Activated naive CD4-positive, alpha-beta T cell treated with anti-CD3 and anti-CD28 coated beads, Interleukin-2, amount 50 U/mL, for 16 hours (primary cell): ENCODE results near the gene CDC42EP5.
A peak's percentile ranks its signal among the peaks of the same experiment; 100 is the strongest.
"Not testable (repeated sequence)": the region's sequence is repeated elsewhere in the genome, so short reads cannot be mapped to it uniquely, and the experiment has no call there.

ENCODE experiments used
- DNase-seq: peaks from one replicate; pipeline ENCODE4 v3.0.0-alpha.2; 2020

The CDC42EP5 gene, protein sequence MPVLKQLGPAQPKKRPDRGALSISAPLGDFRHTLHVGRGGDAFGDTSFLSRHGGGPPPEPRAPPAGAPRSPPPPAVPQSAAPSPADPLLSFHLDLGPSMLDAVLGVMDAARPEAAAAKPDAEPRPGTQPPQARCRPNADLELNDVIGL

DNA sequence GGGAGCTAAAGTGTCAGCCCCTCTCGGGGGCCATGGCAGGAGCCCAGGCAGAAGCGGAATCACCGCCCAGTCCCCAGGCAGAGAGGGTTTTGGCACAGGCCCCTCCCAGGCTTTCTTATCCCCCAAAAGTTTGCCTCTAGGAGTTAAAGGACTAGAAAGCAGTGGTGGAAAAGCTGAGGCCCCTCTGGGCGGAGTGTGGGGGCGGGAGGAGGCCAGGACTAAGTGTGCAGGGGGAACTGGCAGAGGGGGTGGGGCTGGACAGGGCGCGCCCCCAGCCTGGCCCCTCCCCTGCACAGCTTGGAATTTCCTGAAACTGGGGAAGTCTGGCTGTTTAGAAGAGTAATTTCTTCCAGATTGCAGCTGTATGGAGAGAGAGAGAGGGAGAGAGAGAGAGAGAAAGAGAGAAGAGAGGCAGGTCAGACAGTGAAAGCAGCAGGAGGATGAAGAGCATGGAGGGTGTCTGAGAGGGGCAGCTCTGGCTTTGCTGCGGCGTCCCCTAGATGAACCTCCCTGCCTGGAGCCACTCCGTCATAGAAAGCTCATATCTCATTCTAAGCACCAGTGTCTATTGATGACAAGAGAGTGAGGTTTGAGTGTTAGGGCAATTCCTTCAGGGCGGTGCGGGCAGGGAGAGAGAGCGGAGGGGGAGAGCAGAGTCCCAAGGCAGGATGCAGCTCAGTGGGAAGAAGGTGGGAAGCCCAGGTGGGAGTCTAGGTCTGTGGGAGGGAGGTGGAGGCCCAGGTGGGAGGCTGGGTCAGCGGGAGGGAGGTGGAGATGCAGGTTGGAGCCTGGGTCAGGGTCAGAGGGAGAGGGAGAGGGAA is at the start of gene CDC42EP5:
Gene CDC42EP5 (minus strand): TSS at position 226 of the 821 bp plus-strand sequence. CDS start 7,749 bp downstream, outside the sequence.
- no peak for DNase-seq

DNA sequence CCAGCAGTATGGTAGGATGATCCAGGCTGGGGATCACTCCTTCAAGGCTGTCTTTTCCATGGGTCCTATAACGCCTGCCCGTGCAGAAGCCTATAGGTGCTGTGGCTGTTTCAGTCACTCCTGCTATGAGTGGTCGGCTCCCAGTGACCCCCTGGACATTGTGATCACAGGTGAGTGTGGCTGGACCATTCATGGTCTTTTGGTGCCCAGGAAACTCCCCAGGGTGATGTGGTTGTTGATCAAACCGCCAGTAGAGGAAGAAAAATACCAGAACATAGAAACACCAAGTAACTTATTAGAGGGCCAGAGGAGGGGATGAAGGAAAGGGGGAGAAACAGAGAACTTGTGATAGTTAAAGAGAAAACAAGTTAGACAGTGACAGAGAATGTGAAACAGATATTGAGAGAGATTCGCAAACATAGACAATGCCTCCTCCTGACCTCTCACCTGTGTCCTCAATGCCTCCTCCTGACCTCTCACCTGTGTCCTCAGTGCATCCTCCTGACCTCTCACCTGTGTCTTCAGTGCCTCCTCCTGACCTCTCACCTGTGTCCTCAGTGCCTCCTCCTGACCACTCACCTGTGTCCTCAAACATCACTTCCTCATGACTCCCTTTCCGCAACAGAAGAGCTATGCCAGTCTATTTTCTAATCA is 48.9 kb upstream of the CDC42EP5 start:
- DNase-seq, result no peak

DNA sequence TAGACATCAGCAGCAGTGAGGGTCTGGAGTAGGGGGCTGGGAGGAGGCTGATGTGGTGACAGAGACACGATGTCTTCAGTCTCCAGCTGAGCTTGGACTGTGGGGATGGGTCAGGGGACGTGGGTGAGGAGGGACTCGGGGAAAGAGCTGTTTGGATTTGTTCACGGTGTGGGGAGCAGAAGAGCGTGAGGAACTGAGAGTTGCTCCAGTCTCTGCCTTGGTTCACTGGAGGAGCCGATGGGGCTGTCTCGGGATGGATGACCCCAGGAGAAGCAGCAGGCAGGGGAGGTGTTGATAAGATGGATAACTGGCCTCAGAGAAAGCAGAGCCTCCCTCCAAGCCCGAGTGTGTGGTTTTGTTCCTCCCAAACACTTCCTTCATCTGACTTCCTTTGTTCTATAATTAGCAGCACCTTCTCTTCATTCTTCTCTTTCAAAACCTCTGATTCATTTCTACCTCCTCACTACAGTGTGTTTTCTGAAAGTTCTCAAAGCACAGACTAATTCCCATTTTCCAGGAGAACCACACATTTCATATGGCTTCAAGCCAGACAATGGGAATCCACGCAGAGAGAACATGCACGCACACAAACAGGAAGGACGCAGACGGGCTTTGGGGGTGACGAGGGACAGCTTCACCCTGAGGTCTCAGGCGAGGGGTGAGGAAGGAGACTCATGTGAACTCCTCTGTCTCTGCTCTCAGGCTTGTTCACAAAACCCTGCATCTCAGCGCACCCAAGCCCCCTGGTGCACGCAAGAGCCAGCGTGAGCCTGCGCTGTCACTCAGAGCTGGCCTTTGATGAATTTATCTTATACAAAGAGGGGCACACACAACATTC is 48.1 kb upstream of the CDC42EP5 start:
- DNase-seq, result peak; percentile 17

DNA sequence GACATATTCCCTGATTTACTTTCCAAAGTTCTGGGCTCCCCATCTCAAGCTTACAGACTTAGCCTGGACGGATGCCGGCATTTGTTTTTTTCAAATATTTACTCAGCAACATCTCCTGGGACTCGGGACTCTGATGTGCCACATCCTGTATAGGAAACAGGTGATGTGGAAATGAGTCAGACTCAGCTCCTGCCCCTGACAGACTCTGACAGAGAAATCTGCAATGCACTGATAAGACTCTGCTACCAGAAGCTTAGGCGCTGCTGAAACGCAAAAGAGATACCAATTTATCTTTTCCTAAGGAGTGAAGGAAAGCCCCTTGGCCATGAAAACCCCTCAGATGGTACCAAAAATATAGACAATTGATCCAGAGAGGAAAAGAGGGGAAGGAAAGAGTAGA is 45.7 kb upstream of the CDC42EP5 start:
- DNase-seq, result peak; percentile 16

DNA sequence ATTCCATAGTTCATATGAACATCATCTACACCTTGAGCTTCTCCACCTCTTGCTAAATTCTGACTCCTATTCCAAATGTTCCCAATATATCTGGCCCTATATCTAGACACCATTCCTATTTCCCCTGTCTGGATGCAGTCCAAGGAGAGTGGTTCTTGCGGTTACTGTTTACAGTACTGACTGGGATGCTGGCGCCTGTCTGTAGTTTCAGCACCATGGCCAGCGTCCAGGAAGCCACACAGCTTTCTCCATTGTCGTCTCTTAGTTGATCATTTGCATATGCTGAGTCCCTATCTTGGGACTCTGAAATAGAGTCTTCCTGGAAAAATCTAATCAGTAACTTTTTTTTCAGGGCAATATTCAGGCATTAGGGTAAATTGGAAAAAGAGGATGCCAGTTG is 44.4 kb upstream of the CDC42EP5 start:
- peak; percentile 48 for DNase-seq

DNA sequence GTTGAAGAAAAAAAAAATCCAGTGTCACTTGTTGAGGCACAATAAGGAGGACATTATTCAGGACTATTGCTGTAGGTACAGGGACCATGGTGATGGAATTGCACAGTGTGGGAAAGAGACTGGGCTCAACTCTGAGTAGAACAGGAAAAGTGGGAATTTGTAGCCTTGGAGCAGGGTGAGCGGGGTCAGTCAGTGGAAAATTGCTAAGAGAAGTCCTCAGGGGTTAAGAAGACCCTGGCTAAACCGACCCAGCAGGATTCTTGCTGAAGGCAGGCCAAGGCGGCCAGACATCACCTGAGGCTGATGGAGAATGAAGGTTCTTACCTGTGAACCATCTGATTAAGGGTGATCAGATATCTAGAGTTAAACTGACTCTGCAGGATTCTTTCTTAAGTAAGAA is 42.1 kb upstream of the CDC42EP5 start:
- no peak for DNase-seq

DNA sequence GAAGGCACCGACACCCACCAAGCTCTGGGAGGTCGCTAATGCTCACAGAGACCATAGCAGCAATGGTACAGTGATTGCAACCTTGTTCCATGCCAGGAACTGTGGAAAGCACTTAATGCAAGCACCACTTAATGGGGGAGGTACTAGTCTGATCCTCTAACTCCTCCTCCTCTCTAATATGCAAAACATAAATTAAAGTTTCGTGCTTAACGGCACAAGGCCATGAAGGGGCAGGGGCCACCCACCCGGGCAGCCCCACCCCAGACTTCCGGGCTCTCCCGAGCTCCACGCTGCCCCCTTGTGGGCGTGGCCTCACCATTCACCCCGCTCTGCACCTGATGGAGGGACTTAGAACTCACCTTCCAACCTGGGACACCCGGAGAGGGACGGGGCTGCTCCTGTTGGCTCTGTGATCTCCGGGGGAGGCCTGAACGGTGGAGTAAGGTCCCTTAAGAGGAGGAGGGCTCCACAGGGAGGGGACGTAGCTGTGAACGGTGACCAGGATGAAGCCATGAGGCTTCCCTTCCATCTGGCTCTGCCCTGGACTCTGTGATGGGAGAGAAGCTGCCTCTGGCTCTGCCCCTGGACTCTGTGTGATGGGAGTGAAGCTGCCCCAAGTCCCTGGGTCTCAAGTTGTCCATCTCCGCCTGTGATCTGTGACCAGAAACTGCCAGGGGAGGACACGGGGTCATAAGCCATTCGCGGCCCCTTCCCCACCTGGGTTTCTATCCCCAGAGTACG is 36.3 kb upstream of the CDC42EP5 start:
- DNase-seq, result not testable (repeated sequence)

DNA sequence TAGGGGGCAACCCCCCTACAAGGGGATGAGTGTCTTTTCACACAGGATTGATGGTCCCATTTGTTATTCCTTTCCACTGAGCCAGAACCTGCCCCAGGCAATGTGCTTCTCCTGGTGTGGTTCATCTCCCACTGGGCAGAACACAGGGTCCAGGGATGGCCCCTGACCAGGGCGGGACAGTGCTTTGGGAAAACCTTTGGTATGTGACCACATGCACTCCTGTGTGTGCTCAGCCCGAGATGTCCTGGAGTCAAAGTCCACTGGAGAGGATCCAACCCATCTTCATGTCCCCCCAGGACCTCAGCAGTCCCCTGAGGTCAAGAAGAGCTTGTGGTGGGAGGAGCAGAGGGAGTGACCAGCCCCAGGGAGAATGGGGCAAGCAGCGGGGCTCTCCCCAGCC is 35.4 kb upstream of the CDC42EP5 start:
- not testable (repeated sequence) for DNase-seq

DNA sequence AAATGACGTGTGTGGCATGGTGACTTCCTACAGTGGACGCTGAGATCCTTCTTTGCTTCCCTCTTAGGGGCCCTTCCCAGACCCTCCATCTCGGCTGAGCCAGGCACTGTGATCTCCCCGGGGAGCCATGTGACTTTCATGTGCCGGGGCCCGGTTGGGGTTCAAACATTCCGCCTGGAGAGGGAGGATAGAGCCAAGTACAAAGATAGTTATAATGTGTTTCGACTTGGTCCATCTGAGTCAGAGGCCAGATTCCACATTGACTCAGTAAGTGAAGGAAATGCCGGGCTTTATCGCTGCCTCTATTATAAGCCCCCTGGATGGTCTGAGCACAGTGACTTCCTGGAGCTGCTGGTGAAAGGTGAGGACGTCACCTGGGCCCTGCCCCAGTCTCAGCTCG is 34.7 kb upstream of the CDC42EP5 start:
- no peak for DNase-seq

DNA sequence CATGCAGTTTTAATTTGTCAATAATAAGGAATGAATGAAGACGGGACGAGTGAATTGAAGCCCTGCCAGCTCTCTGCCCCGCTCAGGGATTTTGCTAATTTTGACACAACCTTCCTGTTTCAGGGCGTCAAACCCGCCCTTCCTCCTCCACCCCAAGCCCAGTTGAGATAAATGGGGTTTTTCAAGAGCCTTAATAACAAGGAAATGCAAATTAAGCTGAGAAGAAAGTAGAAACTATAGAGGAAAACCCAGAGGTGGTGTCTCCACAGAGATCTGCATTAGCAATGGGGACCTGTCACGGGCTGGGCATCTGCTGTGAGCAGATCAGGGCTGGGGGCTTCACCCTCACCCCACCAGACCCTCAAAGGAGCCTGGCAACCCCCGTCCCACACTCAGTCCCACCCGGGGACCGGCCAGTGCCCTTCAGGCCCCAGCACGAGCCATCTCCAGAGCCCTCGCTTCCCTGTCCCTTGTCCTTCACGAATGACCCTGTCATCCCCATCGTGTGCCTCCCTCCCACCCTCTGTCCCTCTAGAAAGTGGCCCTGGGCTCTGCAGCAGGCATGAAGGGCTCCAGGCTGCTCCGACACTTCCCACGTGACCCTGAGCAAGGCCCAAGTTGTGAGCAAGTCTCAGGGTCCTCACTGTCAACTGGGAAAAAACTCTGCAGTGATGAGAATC is 34.1 kb upstream of the CDC42EP5 start:
- not testable (repeated sequence) for DNase-seq

DNA sequence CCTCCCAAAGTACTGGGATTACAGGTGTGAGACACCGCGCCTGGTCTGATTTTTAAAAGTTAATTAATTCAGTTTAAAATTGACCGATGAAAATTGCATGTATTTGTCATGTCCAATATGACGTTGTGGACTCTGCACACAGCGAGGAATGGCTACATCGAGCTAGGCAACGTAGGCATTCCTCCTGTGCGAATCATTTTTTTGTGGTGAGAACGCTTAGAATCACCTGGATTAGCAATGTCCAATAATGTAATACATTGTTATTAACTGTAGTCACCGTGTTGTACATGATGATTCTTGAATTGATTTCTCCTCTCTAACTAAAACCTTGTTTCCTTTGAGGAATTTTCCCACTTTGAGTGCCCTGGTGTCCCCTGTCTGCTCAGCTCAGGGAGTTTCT is 33.0 kb upstream of the CDC42EP5 start:
- no peak for DNase-seq

DNA sequence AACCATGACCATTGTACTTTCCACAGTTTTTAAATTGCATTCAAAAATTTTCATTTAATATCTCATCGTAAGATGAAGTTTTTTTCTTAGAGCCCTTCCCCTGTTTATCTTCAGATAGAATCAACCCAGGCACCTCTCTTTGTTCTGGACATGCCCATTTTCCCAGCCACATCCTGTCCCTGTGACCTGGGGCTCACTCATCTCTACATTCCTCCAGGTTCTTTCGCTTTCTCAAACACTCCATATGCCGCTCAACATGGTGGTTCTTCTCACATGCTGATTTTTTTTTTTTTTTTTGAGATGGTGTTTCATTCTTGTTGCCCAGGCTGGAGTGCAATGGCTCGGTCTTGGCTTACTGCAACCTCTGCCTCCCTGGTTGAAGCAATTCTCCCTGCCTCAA is 32.4 kb upstream of the CDC42EP5 start:
- DNase-seq, result not testable (repeated sequence)

DNA sequence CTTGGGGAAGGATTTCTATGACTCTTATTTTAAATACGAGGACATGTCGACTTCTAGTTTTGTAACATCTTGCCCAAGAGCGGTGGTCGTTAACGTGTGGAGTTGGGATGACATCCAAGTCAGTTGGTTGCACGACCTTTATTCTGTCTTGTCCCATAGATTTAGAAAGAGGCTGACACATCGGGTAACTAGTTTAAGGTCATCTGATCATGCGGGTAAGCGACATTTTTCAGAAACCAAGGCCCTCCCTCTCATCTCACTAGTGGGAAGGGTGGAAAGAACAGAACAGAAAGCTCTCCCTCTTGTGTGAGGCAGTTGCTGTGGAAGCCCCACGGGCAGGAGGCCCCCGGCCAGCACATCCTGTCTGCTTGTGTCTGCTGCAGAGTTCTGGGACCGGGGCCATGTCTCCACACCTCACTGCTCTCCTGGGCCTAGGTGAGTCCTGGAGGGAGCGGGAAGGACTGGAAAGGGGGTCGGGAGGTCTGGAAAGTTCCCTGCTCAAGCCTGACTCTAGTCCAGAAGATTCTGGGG is 29.5 kb upstream of the CDC42EP5 start, which contains the start of gene LAIR2:
Gene LAIR2 (plus strand): TSS at position 314 of the 531 bp plus-strand sequence. CDS start 88 bp downstream, at position 402.
- no peak for DNase-seq

DNA sequence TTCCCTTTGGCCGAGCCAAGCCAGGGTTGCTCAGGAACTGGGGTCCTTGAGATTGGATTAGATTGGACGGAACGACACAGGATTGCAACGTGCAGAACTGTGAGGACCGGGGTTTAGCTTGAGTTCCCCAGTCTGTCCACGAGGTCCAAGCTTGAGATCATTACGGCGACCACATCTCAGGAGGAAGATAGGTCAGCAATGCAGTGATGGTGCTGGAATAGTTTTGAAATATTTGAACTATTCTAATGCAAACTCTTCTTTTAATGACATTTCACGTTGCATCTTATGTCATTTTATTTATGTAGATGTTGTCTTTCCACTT is 25.3 kb upstream of the CDC42EP5 start:
- not testable (repeated sequence) for DNase-seq

DNA sequence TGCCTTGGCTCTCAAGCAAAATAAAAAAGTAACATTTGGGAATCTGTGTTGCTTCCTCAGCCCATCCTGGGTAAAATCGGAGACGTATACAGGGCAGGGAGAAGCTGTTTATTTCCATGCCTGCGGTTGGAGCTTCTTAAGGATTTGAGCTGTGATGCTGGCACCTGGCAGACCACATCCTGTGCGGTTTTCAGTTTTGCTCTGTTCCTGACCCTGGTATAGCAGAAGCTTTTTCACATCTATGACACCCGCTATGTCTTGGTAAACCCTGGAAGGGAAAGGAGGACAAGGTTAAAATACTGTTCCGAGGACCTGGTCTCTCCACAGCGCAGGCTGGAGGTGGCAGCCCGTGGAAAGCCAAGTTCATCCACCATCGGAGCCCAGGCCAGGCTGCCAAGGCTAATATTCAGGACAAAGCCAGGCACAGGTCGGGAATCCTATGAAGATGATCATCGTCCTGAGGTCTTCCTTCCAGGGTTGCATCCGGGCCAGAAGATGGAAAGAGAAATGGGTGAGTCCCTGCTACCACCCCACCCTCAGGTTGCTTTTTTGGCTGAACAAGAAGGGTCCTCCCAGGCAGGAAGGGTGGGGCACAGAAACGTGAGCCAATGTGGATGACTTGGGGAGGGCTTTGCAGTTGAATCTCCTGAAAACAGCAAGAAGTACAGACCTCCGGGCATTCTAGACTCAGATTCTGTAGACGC is 24.8 kb upstream of the CDC42EP5 start:
- DNase-seq, result not testable (repeated sequence)

DNA sequence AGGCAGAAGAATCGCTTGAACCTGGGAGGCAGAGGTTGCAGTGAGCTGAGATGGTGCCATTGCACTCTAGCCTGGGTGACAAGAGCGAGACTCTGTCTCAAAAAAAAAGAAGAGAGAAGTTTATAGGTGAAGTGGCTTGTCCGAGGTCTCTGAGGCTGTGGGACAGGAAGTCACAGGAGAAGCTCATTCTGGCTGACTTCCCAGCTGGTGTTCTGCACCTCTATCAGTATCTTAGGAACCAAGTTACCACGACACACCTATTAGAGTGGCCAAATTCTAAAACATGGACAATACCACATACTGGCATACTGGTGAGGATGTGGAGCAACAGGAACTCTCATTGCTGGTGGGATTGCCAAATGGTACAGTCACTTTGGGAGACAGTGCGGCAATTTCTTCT is 22.2 kb upstream of the CDC42EP5 start:
- DNase-seq, result not testable (repeated sequence)

DNA sequence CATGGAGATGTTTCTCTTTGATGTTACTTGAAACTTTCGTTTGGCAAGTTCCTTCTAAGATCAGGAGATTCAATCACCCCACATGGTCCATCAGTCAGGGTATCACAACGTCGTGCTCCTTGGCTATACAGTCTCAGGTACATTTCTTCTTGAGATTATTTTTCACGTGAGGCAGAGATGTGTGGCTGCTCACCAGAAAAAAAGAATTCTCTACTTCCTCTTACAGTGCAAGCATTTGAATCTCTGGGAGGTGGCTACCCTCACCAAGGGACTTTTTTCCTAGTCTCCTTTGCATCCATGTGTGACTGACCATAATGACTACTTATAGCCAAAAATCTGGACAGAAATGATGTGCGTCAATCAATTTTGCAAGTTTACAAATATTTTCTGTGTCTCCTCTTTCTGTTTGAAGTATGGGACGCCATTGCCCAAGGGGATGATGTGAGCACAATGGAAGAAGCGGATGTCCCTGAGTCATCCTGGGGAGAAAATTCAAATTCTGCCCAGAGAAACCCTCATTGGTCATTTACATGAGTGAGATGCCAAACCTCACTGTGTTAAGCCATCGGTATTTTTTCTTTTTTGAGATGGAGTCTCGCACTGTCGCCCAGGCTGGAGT is 21.0 kb upstream of the CDC42EP5 start:
- DNase-seq, result no peak

DNA sequence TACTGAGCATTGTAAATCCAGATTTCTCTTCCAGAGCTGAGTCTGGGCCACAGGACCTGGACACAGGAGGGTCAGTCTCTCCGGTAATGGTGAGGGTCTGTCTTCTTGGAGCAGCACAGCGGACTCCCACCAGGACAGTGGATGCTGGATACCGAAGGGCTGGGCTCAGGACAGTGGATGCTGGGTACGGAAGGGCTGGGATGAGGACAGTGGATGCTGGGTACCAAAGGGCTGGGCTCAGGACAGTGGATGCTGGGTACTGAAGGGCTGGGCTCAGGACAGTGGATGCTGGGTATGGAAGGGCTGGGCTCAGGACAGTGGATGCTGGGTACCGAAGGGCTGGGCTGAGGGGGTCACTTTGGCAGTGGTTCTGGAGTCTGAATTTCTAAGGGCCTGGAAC is 20.0 kb upstream of the CDC42EP5 start:
- DNase-seq, result not testable (repeated sequence)

DNA sequence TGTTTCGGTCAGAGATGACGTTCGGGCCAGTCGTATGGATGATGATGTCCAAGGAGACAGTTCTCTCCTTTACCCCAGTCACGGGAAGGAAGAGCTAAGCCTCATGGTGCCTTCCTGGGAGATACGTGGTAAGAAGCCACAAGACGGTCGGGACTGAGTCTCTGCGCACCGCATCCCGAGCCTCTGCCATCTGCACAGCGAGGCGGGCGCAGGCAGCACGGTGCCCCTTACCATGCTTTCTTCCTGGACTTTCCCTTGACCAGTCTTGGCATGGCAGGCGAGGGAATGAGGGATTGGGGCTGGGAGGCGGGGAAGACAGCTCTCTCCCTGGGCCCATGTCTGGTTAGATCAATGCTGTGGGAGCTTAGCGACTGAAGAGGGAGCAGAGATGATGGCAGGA is 19.5 kb upstream of the CDC42EP5 start:
- DNase-seq, result no peak

DNA sequence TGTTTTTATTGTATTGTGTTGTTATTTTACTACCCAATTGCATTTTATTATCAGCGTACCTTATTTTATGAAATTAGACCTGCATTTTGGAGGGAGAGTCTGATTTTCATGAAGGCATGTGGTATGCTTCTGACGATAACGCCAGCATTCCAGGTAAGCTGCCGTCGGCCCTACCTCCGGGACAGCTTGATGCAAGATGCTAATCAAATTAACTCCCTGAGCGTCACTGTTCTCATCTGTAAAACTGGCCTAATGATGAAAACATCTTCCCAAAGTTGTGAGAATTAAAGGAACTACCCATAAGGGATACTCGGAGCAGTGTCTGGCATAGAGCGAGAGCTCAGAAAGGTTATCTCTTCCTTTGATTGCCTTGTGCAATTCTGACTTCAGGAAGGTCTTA is 16.7 kb upstream of the CDC42EP5 start:
- no peak for DNase-seq
